ENCODE data around the gene RACGAP1. TPM values are rescaled to one million over a fixed set of nuclear protein-coding genes. Genes with fewer than 3 reads are reported as not detected.

RACGAP1 gene
- polyA plus RNA-seq, 12 donors, result 17.4 to 36.4 (median 28.5) TPM; not detected in 1

DNA sequence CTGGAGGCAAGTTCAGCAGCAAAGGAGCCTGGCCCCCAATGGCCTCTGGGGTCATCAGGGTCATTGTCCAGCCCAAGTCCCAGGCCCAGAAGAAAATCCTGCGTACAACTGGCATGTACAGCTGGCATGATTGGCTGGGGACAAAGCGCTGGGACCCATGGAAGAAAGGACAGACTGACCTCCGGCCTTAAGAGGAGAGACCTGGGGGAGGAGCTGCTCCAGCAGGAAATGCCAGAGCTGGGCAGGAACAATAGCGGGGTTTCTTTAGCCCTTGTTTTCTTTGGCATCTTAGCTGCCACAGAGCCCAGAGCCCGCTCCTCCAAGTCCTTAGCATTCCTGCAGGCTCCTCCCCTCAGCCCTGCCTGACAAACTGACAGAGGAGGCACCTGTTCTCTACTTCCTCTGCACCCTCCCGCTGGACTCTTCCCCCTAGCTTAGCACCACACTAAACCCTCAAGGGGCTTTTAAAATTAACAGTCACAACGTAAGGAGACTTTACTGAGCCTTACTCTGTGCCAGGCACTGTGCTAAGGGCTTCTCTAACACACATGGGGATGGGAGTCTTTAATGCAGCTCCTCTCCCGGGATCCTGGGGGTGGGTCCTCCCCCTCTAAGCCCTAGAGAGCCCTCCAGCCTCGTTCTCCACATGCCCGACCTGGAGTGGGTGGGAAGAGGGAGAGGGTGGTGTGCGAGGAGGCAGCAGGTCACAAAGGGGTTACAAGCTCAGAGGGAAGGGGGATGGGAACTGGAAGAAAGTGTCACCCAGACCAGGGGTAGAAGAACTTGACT lies 65.4 kb downstream of the RACGAP1 start:
- no peak for DNase-seq

DNA sequence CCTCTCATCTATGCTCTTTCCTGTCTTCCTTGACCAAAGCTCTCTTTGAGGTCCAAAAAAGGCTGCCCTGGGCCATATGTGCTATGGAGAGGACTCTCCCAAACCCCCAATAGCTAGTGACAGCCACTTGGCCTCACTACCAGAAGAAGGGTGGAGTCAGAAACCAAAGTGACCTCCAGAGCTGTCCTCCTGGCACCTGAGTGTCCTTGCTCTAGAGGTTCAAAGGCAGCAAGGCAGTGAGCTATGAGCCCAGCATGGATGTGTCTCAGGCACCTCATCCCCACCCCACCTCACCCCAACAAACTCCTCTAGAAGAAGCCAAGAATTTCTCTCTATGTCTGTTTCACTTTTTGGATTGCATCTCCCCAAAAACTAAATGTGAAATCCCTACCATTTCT lies 67.7 kb downstream of the RACGAP1 start:
- no peak for DNase-seq

DNA sequence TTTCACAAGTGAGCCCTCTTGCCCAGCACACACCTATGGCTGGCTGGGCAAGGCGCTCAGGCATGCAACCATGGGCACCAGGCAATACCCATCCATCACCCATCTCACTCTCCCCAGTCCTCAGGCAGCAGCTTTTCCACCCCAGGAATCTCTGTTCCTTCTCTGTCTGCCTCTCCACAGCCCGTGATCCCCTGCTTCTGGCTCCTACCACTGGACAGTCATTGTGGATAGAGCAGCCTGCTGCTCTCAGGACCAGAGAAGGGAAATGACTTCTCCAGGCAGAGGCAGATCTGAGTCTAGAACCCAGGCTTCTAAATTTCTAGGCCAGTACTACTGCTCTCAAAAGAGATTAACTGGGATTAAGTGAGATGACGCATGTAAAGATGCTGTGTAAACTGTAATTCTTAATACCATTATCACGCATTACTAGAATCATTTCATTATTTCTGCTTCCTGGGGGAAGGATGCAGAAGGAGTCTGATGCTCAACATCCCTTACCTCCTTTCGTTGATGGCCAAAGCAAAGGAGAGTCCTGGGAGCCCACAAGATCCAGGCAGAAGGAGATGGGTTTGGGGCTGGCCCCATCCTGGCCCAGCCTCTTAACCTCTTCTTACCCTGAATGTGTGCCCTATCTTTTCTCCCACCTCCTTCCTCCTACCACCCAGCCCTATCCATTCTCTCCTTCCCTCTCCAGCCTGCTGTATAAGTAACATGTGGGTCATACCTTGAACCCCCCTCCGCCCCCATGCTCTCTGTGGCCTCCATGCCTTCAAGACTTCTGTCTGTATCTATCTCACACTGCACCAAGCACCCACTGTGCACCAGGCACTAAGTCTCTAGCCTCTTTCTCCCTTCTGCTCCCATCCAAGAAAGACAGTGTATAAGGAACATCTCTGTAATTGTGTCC lies 68.4 kb downstream of the RACGAP1 start:
- DNase-seq, result no peak

DNA sequence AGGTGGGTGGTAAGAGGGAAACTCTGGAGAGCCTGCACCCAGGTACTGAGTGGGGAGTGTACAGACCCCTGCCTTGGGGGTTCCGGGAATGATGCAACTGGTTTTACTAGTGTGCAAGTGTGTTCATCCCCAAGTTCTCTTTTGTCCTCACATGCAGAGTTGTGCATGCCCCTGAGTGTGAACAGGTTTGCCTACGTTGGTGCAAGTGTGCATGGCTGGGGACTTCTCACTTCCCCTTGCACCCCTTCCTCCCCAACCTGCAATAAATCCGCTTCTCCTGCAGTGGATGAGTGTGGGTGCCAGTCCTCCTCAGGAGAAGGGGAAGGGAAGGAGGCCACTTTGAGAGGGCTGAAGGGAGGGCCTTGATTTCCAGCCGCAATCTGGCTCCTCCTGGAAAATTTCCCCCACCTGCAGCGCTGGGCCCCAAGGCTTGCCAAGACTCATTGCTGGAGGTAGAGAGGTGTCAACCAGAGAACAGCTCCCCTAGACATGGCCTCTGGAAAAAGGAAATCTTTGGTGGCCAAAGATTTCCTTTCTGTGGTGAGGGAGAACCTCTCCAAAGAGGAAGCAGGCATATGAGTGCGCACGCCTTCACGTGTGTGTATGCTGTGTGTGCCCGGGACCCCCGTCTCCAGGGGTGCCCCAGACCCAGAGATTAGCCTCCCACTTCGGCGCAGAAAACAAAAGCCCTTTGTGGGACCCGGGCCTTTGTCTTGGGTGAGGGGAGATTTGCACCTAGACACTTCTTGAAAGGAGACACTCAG lies 69.2 kb downstream of the RACGAP1 start:
- no peak for DNase-seq

- no peak for DNase-seq
Measured at GRCh38 chr12:49954863-49955830, 70.1 kb downstream of the RACGAP1 start.

DNA sequence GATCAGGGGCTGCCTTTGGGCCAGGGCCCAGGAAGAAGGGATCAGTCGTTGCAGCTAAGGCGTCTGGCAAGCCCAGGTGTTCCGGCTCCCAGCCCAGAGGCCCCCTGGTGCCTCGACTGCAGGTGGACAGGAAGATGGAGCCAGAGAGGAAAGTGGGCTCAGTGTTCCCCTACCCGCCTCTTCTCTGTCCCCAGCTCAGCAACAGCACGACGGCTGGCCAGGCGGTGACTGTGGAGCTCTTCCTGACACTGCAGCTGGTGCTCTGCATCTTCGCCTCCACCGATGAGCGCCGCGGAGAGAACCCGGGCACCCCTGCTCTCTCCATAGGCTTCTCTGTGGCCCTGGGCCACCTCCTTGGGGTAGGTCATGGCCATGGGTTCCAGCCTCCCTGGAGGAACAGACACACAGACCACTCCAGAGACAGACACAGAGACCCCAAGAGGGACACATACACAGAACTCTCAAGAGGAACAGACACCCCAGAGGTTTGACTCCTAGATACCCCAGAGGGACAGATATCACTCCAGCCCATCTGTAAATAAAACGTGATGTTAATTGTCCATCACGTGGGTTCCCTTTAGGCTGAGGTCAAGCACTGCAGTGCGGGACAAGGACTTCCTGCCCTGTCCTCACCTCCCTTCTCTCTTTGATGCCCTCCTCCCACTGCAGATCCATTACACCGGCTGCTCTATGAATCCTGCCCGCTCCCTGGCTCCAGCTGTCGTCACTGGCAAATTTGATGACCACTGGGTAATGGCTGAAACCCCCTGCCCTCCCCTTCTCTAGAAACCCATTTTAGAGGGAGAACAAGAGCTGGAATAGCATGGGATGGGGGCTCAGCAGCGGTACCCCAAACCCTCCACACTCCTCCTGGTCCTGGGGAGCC lies 71.1 kb downstream of the RACGAP1 start:
- no peak for DNase-seq

DNA sequence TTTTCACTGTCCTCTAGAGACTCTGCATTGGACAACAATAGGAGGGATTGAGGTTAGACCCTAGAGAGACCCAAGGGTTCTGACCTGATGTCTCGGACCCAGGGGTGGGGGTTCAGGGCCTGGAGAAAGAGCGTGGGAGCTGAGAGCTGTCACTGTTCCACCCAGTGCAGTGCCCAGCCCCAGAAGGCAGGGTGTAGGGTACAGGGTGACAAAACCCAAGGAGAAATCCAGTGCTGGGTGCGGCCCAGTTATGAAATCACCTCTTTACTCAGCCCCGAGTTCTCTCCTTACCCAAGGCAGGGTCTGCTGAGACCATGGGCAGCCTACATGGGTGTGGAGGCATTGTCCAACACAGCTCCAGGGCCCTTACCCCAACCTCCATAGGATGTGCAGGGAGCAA lies 72.1 kb downstream of the RACGAP1 start:
- no peak for DNase-seq

- no peak for DNase-seq
Measured at GRCh38 chr12:49952391-49953055, 72.8 kb downstream of the RACGAP1 start.

- no peak for DNase-seq
Measured at GRCh38 chr12:49951411-49952240, 73.7 kb downstream of the RACGAP1 start.

GRCh38 chr12:49950273-49951251 lies 74.7 kb downstream of the RACGAP1 start, which contains the start of gene AQP2:
Gene AQP2, plus strand, starts transcription at chr12:49950737. Its CDS starts 94 bp downstream, at chr12:49950831.
- no peak for DNase-seq

- DNase-seq, result no peak
Measured at GRCh38 chr12:49949866-49950265, 75.4 kb downstream of the RACGAP1 start.

GRCh38 chr12:49948866-49949845 lies 76.1 kb downstream of the RACGAP1 start:
- no peak for DNase-seq

DNA sequence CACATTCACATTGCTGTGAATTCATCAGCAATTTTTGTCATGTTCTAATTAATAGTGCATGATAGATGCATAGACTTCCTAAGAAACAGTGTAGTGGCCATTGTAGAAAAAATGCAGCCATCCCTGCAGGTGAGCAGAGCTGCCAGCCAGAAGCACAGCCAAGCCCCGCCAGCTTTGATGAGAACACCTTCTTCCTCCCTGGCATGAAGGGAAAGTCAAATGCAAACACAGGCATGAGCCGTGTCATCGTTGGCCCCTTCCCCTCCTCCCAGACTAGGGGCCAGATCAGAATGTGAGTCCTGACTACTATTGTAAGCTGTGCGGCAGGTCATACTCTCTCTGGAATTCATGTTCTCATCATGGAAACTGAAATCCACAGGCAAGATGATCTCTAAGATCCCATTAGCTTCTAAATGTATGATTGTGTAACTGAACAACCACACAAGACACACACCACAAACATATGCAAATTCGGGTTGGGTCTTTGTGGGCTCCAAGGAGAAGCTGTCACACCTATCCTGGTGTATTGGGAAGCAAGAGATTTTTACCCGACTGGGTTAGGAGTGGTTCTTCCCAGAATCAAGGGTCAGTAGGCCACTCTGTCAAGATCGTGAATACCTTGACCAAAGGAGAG lies 77.6 kb downstream of the RACGAP1 start:
- DNase-seq, result no peak

DNA sequence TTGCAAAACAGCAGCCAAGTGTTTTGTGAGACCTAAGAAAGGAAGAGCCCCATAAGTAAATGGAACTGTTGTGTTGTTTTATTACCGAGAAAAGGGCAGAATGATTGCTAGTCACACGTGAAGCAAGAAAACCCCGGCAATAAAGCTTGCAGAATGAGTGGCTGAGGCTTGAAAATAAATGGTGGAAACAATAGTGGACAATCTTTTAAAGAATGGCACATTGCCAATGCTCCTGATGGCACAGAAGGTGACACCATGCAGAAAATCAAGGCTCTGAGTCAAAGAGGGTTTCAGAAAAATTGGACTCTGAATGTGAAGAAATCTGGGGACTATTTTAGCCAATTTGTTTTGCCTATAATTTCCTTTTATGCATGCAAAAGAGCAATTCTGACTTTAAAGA lies 78.8 kb downstream of the RACGAP1 start:
- no peak for DNase-seq

DNA sequence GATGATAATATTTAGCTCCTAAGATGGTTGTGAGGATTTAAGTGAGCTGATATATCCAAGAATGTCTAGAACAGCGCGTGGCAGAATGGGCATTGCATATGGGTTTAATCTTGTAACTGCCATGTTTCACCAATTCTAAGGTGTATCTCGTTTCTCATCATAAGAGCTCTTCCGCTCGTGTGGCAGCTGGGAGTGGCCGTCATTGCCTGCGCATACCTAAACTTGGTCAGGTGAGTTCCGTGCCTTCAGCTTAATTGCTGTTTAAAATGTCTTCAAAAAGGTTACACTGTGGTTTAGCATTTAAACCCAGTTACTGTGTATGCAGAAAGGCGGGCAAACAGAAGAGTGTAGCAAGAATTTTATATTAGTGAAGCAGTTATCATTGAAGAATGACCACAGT lies 79.2 kb downstream of the RACGAP1 start:
- DNase-seq, result no peak

All from muscle of arm (tissue), 12 donors.